ENCODE data around the gene PARD3B.

The PARD3B gene

GRCh38 chr2:204560902-204561301 is 15.6 kb downstream of the PARD3B start:
- no peaks in the 10 kb centered on the region for H3K27me3 ChIP-seq (replicated peaks)
- H3K27ac ChIP-seq = no peak overlapping the region
- DNase-seq = no peak
- TF ChIP-seq CTCF (IDR thresholded peaks at IDR 0.05; ENCODE audit: low read depth, low read length, missing control alignments) = no peak
- no peak overlapping the region for H3K4me3 ChIP-seq (ENCODE audit: low read depth, low read length)
- no peaks in the 10 kb centered on the region for H3K36me3 ChIP-seq (replicated peaks)
- in situ Hi-C loops (cut with HindIII; ENCODE audit: low pct_ligation_motif_present, low sequenced_read_pairs) = no loop called here

GRCh38 chr2:204561771-204562170 is 16.5 kb downstream of the PARD3B start:
- no peak for DNase-seq
- Histone ChIP-seq H3K36me3 (replicated peaks) (no peaks in the 10 kb centered on the region), H3K27me3 (replicated peaks) (no peaks in the 10 kb centered on the region), H3K27ac (no peak overlapping the region), H3K4me3 (ENCODE audit: low read depth, low read length) (no peak overlapping the region)
- in situ Hi-C loops (cut with HindIII; ENCODE audit: low pct_ligation_motif_present, low sequenced_read_pairs) = no loop called here
- TF ChIP-seq CTCF (IDR thresholded peaks at IDR 0.05; ENCODE audit: low read depth, low read length, missing control alignments) = no peak

GRCh38 chr2:204566439-204566838 is 21.2 kb downstream of the PARD3B start:
- no peak for TF ChIP-seq CTCF (IDR thresholded peaks at IDR 0.05; ENCODE audit: low read depth, low read length, missing control alignments)
- Histone ChIP-seq H3K4me3 (ENCODE audit: low read depth, low read length) (no peak overlapping the region), H3K27me3 (replicated peaks) (no peaks in the 10 kb centered on the region), H3K36me3 (replicated peaks) (no peaks in the 10 kb centered on the region), H3K27ac (no peak overlapping the region)
- DNase-seq = no peak
- in situ Hi-C loops (cut with HindIII; ENCODE audit: low pct_ligation_motif_present, low sequenced_read_pairs) = no loop called here

- in situ Hi-C loops (cut with HindIII; ENCODE audit: low pct_ligation_motif_present, low sequenced_read_pairs) = no loop called here
- Histone ChIP-seq H3K27me3 (replicated peaks) (no peaks in the 10 kb centered on the region), H3K4me3 (ENCODE audit: low read depth, low read length) (no peak overlapping the region), H3K36me3 (replicated peaks) (no peaks in the 10 kb centered on the region), H3K27ac (no peak overlapping the region)
- no peak for DNase-seq
- TF ChIP-seq CTCF (IDR thresholded peaks at IDR 0.05; ENCODE audit: low read depth, low read length, missing control alignments) = no peak
These were observed 25.1 kb downstream of the PARD3B start for GRCh38 chr2:204570421-204570820.

GRCh38 chr2:204571041-204571440 is 25.8 kb downstream of the PARD3B start:
- DNase-seq = no peak
- in situ Hi-C loops (cut with HindIII; ENCODE audit: low pct_ligation_motif_present, low sequenced_read_pairs) = no loop called here
- H3K4me3 ChIP-seq (ENCODE audit: low read depth, low read length) = no peak overlapping the region
- TF ChIP-seq CTCF (IDR thresholded peaks at IDR 0.05; ENCODE audit: low read depth, low read length, missing control alignments) = no peak
- no peak overlapping the region for H3K27ac ChIP-seq
- no peaks in the 10 kb centered on the region for H3K36me3 ChIP-seq (replicated peaks)
- no peaks in the 10 kb centered on the region for H3K27me3 ChIP-seq (replicated peaks)

GRCh38 chr2:204571911-204572310 is 26.6 kb downstream of the PARD3B start:
- no peak for DNase-seq
- Histone ChIP-seq H3K4me3 (ENCODE audit: low read depth, low read length) (no peak overlapping the region), H3K27me3 (replicated peaks) (no peaks in the 10 kb centered on the region), H3K36me3 (replicated peaks) (no peaks in the 10 kb centered on the region), H3K27ac (no peak overlapping the region)
- TF ChIP-seq CTCF (IDR thresholded peaks at IDR 0.05; ENCODE audit: low read depth, low read length, missing control alignments) = no peak
- in situ Hi-C loops (cut with HindIII; ENCODE audit: low pct_ligation_motif_present, low sequenced_read_pairs) = no loop called here

Measured in brain microvascular endothelial cell (primary cell).